Measurements from ENCODE around the gene FKBP5. TPM values are rescaled to one million over a fixed set of nuclear protein-coding genes. Genes with fewer than 3 reads are reported as not detected.

Gene FKBP5
- total RNA-seq, 1 donor from 2014 or later = 112 TPM

GRCh38 chr6:35564733-35565132 is 124.0 kb downstream of the FKBP5 start:
- no peaks in the 10 kb centered on the region for H3K27me3 ChIP-seq
- TF ChIP-seq CTCF (IDR thresholded peaks at IDR 0.05) = no peak
- no peaks in the 10 kb centered on the region for H3K36me3 ChIP-seq
- H3K27ac ChIP-seq = no peak overlapping the region
- H3K4me1 ChIP-seq = no peaks in the 10 kb centered on the region
- intact Hi-C loops (cut with DNase I) = no loop called here
- no peak for DNase-seq (ENCODE audit: low spot score in 2 of 2)
- no peak overlapping the region for H3K4me3 ChIP-seq
- no peaks in the 10 kb centered on the region for H3K9me3 ChIP-seq

GRCh38 chr6:35562060-35562459 is 126.7 kb downstream of the FKBP5 start:
- intact Hi-C loops (cut with DNase I) = no loop called here
- H3K4me1 ChIP-seq = no peaks in the 10 kb centered on the region
- no peaks in the 10 kb centered on the region for H3K27me3 ChIP-seq
- H3K4me3 ChIP-seq = no peak overlapping the region
- TF ChIP-seq CTCF (IDR thresholded peaks at IDR 0.05) = no peak
- H3K9me3 ChIP-seq = no peaks in the 10 kb centered on the region
- H3K36me3 ChIP-seq = no peaks in the 10 kb centered on the region
- H3K27ac ChIP-seq = no peak overlapping the region
- no peak for DNase-seq (ENCODE audit: low spot score in 2 of 2)

GRCh38 chr6:35561113-35561512 is 127.6 kb downstream of the FKBP5 start:
- DNase-seq (ENCODE audit: low spot score in 2 of 2) = no peak
- H3K9me3 ChIP-seq = no peaks in the 10 kb centered on the region
- TF ChIP-seq CTCF (IDR thresholded peaks at IDR 0.05) = no peak
- no peaks in the 10 kb centered on the region for H3K4me1 ChIP-seq
- intact Hi-C loops (cut with DNase I) = no loop called here
- no peaks in the 10 kb centered on the region for H3K27me3 ChIP-seq
- no peak overlapping the region for H3K27ac ChIP-seq
- no peaks in the 10 kb centered on the region for H3K36me3 ChIP-seq
- H3K4me3 ChIP-seq = no peak overlapping the region

- no peaks in the 10 kb centered on the region for H3K9me3 ChIP-seq
- H3K27ac ChIP-seq = no peak overlapping the region
- intact Hi-C loops (cut with DNase I) = no loop called here
- H3K36me3 ChIP-seq = no peaks in the 10 kb centered on the region
- no peak for TF ChIP-seq CTCF (IDR thresholded peaks at IDR 0.05)
- H3K4me3 ChIP-seq = no peak overlapping the region
- DNase-seq (ENCODE audit: low spot score in 2 of 2) = no peak
- no peaks in the 10 kb centered on the region for H3K4me1 ChIP-seq
- no peaks in the 10 kb centered on the region for H3K27me3 ChIP-seq
These were observed 130.1 kb downstream of the FKBP5 start for GRCh38 chr6:35558571-35558970.

GRCh38 chr6:35557239-35557638 is 131.5 kb downstream of the FKBP5 start:
- no peaks in the 10 kb centered on the region for H3K9me3 ChIP-seq
- no peaks in the 10 kb centered on the region for H3K27me3 ChIP-seq
- no peak overlapping the region for H3K27ac ChIP-seq
- DNase-seq (ENCODE audit: low spot score in 2 of 2) = no peak
- no peak overlapping the region for H3K4me3 ChIP-seq
- no peaks in the 10 kb centered on the region for H3K36me3 ChIP-seq
- no peaks in the 10 kb centered on the region for H3K4me1 ChIP-seq
- intact Hi-C loops (cut with DNase I) = no loop called here
- TF ChIP-seq CTCF (IDR thresholded peaks at IDR 0.05) = no peak

GRCh38 chr6:35554811-35555210 is 133.9 kb downstream of the FKBP5 start:
- Histone ChIP-seq H3K4me3 (no peak overlapping the region), H3K36me3 (no peaks in the 10 kb centered on the region), H3K27me3 (no peaks in the 10 kb centered on the region), H3K9me3 (peaks cover 4 to 15% of the 10 kb centered on the region in 2 donors), H3K27ac (no peak overlapping the region), H3K4me1 (no peaks in the 10 kb centered on the region)
- intact Hi-C loops (cut with DNase I) = no loop called here
- no peak for DNase-seq (ENCODE audit: low spot score in 2 of 2)
- no peak for TF ChIP-seq CTCF (IDR thresholded peaks at IDR 0.05)
